DMS114 treated with DMSO at 0.1 percent for 48 hours (cell line): ENCODE measurements around the gene EFCAB8.
"Not testable (repeated sequence)": the region's sequence is repeated elsewhere in the genome, so short reads cannot be mapped to it uniquely, and the experiment has no call there.

ENCODE experiments used
- DNase-seq: peaks from one replicate; lab custom pipeline; 2025; ENCODE audit not compliant: unreplicated experiment; lab: John Stamatoyannopoulos, UW

Gene EFCAB8

DNA sequence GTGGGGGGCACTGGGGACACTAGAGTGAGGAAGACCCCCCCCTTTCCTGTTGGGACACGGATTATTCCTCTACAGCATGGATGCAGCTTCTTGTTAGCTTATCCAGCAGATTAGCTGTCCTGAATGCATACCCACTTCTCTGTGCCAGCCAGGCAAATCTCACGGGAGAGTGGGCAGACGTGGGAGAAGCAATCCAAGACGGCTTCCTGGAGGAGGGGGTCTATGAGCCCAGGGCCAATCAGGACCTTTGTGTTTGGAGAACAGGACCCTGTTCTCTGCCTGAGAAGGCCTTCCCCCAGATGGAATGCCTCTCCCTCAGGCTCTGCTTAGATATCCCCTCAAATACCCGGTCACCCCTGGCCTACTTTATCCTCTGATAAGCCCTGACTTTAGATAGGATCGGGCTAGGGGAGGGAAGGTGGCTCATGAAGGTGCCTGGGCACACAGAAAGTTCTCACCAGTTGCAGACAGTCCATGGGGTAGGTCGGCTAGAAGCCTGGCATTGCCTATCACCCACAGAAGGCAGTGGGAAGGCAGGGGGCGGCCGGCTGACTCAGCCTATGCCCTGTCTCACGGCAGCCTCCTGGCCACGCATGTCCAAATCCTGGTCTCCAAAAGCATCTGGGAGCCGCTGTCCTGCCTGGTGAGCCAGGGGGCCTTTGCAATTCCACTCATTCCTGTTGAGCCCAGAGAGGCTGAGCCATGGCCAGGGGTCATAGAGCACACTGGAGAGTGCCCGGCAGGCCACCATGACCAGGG is 110.8 kb downstream of the EFCAB8 start:
- no peak for DNase-seq

- no peak for DNase-seq
These were observed 111.6 kb downstream of the EFCAB8 start for GRCh38 chr20:32970115-32970972.

DNA sequence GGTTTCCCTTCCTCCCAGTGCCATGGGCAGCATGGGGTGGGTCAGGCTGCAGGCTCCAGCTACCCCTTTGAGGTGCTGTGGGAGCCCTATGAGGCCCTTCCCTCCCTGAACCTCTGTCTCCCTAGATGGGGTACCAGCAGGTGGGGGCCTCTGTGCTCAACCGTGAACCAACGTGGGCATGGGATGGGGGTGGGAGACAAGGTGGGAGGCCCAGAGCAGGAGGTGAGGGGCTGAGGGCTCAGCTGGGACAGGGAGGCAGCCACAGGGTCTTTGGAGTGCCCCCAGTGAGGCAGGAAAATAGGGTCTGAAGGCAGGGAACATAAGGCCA is 112.2 kb downstream of the EFCAB8 start:
- no peak for DNase-seq

DNA sequence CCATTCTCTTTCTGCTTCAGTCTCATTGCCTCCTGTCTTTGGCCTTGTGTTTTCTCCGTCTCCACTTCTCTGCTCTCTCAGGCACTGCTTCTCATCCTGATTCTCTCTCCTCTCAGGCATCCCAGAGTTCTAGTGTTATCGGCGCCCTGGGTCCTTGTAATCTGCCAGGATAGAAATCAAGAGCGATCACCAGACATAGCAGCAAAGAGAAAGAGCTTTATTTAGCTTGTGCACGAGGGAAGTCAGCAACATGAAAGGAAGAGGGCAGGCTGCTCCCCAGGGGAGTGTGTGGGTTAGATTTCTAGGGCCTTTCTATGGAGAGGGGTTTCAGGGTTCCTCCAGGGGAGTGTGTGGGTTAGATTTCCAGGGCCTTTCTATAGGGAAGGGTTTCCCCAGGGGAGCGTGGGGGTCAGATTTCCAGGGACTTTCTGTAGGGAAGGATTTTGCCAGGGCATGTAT is 113.0 kb downstream of the EFCAB8 start:
- no peak for DNase-seq

GRCh38 chr20:32972181-32973076 is 113.7 kb downstream of the EFCAB8 start:
- no peak for DNase-seq

DNA sequence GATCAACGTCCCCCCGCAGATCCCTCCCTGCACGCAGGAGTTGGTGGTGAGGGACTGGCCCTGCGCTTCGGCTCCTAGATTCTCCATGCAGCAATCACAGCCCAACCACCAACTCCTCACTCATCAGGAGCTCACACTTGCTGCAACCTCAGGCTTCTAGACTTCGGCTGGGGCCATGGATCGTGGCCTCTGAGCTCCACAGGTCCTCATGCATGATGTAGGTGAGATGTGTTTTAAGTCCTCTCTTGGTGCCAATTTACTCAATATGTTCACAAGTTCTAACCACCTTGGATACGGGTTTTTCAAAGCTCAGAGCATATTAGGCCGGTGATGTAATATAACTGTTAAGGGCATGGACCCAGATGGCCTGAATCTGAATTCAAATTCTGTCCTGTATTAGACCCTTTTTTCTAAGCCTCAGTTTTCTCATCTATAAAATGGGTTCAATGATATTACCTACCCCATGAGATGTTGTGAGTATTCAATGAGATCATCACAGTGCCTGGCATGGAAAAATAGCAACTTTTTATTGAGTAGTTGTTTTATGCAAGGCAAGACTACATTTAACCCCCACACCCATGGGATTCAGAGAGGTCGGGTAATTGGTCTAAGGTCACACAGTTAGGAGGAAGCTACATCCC is 114.5 kb downstream of the EFCAB8 start:
- no peak for DNase-seq

DNA sequence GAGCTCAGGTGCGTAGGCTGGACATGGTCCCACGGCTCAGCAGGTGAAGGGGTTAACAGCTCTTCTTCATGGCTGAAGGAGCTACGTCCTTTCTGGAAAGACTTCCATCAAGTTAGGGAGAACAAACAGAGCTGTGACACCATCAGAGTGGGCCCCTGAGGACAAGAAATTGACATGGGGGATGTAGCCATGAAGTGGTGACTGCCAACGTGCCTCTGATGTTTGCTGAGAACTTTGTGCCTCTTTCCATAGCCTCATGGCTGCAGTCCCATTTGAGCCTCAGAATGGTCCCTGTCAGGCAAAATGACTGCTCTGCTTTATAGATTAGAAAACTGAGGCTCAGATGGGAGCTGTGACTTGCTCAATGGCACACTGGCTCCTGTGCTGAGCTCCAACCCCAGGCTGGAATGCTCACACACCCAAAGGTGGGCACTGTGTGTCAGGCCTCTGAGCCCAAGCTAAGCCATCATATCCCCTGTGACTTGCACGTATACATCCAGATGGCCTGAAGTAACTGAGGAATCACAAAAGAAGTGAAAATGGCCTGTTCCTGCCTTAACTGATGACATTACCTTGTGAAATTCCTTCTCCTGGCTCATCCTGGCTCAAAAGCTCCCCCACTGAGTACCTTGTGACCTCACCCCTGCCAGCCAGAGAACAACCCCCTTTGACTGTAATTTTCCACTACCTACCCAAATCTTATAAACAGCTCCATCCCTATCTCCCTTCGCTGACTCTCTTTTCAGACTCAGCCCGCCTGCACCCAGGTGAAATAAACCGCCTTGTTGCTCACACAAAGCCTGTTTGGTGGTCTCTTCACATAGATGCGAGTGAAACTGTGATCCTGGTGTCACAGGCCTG is 115.7 kb downstream of the EFCAB8 start:
- not testable (repeated sequence) for DNase-seq

- not testable (repeated sequence) for DNase-seq
These were observed 116.4 kb downstream of the EFCAB8 start for GRCh38 chr20:32975121-32975520.

DNA sequence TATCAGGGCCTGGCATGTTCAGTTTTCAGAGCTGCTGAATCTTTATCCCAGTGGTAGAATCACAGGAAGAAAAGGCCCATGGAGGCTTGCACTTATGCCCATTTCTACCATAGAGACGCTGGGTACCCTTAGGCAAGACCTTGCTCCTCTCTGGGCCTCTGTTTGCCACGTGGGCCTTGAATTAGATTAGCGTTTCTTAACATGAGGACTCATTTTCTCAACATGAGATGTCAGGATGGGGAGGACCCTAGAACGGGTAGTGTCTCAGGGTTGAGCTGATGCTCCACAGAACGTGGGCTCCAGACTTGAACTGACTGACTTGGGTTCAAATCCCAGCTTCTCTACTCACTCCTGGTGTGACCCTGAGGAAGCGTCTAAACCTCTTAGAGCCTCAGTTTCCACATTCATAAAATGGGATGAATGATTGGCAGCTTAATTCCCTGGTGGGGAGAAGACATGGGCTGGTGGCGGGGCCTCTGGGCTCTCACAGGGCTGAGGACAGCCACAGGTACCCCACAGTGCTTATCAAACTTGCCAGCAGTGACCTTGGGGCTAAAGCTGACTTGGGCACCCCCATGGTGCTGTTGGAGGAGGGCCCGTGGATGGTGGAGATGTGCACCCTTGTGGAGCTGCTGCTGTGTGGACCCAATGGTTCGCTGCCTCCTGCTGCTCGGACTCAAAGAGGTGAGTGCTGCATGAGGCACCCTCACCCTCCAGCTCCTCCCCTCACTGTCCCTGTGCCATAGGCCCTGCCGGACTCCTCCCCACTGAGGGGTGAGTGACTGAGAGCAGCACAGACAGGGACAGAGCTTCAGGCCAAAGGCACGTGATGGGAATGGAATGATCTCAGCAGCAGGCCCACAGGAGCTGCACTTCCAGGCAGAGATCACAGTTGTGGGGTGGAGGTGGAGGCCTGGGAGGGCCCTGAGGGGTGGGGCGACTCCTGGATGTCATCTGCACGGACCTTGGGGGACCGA is 117.3 kb downstream of the EFCAB8 start:
- DNase-seq: no peak

DNA sequence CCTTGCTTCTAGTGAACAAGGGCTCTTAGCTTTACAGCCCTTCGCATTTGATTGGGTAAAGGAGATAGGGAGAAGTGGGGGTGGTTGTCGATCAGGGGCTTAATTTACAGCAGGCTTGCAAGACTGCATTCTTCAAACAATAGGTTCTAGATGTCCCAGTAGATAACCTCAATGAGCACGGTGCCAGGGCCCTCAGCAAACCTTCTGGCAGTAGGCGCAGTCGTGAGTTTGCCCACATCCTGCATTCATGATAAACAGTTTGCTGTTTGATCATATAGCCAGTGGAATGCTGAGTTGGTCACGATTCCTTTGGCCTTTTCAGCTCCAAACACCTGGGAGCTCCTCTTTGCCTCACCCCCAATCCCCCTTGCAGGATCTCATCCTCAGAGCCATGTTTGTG is 118.0 kb downstream of the EFCAB8 start:
- DNase-seq: no peak

DNA sequence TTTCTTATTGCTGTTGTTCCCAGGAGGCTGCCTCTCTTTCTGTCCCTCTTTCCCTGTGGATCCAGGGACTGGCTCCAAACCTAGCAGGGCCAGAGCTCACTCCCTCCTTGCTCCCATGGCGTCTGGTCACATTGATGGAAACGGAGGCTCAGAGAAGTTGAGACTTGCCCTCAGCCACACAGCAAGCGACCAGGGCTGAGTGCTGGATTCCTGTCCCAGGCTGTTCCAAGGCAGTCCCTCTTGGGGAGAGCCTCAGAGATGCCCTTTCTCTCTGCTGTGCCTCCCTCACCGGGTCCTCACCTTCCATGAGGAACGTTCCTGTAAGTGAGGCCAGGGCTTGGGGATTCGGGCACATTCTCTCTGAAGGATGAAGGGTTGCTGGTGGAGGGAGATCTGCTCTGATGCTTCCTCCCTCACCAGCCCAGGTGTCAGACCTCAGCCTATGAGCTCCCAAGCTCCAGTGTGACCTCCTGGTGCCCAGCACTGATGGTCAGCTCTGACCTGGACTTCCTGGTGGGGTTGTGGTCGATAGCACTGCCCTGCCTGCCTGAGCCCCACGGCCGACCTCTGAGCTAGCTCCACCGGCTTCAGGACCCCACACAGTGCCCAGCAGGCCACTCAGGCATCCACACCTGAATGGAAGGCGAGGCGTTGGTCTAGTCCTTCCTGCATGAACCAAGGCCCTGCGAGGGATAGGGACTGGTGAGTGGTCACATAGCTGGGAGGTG is 118.7 kb downstream of the EFCAB8 start:
- DNase-seq: no peak

- no peak for DNase-seq
These were observed 119.2 kb downstream of the EFCAB8 start for GRCh38 chr20:32978009-32978335.

GRCh38 chr20:32979201-32979998 is 120.7 kb downstream of the EFCAB8 start:
- no peak for DNase-seq

DNA sequence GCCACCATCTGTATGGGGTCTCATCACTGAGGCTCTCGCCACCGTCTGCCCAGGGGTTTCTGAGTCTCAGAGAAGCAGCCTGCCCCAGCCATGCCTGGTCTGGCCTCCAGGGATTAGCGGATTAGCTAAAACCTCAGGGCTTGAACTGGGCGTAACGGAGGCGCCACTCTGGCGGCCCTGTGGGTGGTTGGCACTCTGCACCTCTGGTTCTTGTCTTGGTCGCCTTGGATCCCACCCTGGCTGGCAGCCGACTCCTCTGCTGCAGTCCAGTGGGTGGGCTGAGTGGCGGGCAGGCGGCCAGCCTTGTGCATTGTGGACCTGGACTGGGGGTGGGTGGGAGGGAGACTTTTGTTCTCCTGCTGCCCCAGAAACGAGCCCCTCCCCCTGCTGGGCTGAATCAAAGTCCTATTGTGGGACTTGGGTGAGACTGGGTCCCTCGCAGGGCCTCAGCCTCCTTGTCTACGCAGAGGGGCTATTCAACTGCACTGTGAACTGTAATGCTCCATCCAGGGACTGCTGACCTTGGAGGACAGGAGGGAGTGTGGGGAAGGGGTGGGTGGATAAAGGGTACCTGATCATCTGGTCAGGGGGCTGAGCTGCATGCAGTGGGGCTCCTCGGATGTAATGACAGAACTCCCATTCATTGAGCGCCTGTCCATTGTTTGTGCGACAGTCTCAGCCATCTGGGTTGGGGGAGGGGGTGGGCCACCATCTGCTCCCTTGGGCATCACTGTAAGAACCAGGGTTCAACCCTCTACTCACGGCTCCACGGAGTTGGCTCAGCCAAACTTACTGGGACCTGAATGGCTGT is 121.6 kb downstream of the EFCAB8 start:
- no peak for DNase-seq

GRCh38 chr20:32980990-32981389 is 122.3 kb downstream of the EFCAB8 start:
- no peak for DNase-seq

- no peak for DNase-seq
These were observed 124.1 kb downstream of the EFCAB8 start for GRCh38 chr20:32982617-32983458.
